Measurements from ENCODE around the gene PRR35. TPM values are rescaled to one million over a fixed set of nuclear protein-coding genes. Genes with fewer than 3 reads are reported as not detected.

Gene PRR35
- total RNA-seq, 6 experiments from 2014 or later, result not detected

GRCh38 chr16:561957-562938 is 2.1 kb downstream of the PRR35 start:
- TF ChIP-seq CTCF (IDR thresholded peaks at IDR 0.05), result no peak

GRCh38 chr16:563072-563644 is 3.0 kb downstream of the PRR35 start:
- H3K36me3 Mint-ChIP-seq (ENCODE audit: low read depth), result no peaks in the 10 kb centered on the region
- peaks cover 10% of the 10 kb centered on the region for H3K27me3 Mint-ChIP-seq (ENCODE audit: insufficient read depth)
- no peak for DNase-seq
- TF ChIP-seq CTCF (IDR thresholded peaks at IDR 0.05), result no peak
- no peaks in the 10 kb centered on the region for H3K4me1 Mint-ChIP-seq (ENCODE audit: low read depth)
- no peaks in the 10 kb centered on the region for H3K9me3 Mint-ChIP-seq
- H3K27ac Mint-ChIP-seq, result no peak overlapping the region
- H3K4me3 Mint-ChIP-seq, result no peak overlapping the region

More at GRCh38 chr16:561957-562938, 2.1 kb downstream of the PRR35 start:
- Mint-ChIP-seq H3K27ac (no peak overlapping the region), H3K9me3 (no peaks in the 10 kb centered on the region), H3K36me3 (ENCODE audit: low read depth) (no peaks in the 10 kb centered on the region), H3K4me3 (no peak overlapping the region), H3K27me3 (ENCODE audit: insufficient read depth) (peaks cover 10% of the 10 kb centered on the region), H3K4me1 (ENCODE audit: low read depth) (no peaks in the 10 kb centered on the region)
- no peak for DNase-seq

GRCh38 chr16:564690-565418 is 4.7 kb downstream of the PRR35 start:
- Mint-ChIP-seq H3K36me3 (ENCODE audit: low read depth) (no peaks in the 10 kb centered on the region), H3K9me3 (no peaks in the 10 kb centered on the region), H3K4me3 (no peak overlapping the region), H3K27ac (no peak overlapping the region), H3K27me3 (ENCODE audit: insufficient read depth) (peaks cover 3% of the 10 kb centered on the region), H3K4me1 (ENCODE audit: low read depth) (peaks cover 8% of the 10 kb centered on the region)
- no peak for DNase-seq
- TF ChIP-seq CTCF (IDR thresholded peaks at IDR 0.05), result no peak

GRCh38 chr16:565419-566330 is 5.5 kb downstream of the PRR35 start:
- no peak overlapping the region for H3K27ac Mint-ChIP-seq
- H3K27me3 Mint-ChIP-seq (ENCODE audit: insufficient read depth), result peaks cover 3% of the 10 kb centered on the region
- no peak overlapping the region for H3K4me3 Mint-ChIP-seq
- no peaks in the 10 kb centered on the region for H3K36me3 Mint-ChIP-seq (ENCODE audit: low read depth)
- no peak for DNase-seq
- H3K4me1 Mint-ChIP-seq (ENCODE audit: low read depth), result peaks cover 10% of the 10 kb centered on the region
- TF ChIP-seq CTCF (IDR thresholded peaks at IDR 0.05), result no peak
- no peaks in the 10 kb centered on the region for H3K9me3 Mint-ChIP-seq
